ENCODE results near the gene RNF167.
A peak's percentile ranks its signal among the peaks of the same experiment; 100 is the strongest.

Gene RNF167

GRCh38 chr17:4971826-4972225 is 31.8 kb downstream of the RNF167 start:
- H3K9ac ChIP-seq = no peak overlapping the region
- H3K27ac ChIP-seq = no peak overlapping the region
- H3K4me1 ChIP-seq = peaks cover 28% of the 10 kb centered on the region
- peaks cover 71% of the 10 kb centered on the region for H3K36me3 ChIP-seq
- TF ChIP-seq Cebpa-rat (IDR thresholded peaks at IDR 0.05) = no peak
- H4K20me1 ChIP-seq = no peaks in the 10 kb centered on the region
- no peak overlapping the region for H3K4me2 ChIP-seq
- no peak overlapping the region for H3K4me3 ChIP-seq
- H3K9me3 ChIP-seq = no peaks in the 10 kb centered on the region
- H3K27me3 ChIP-seq = no peaks in the 10 kb centered on the region

DNA sequence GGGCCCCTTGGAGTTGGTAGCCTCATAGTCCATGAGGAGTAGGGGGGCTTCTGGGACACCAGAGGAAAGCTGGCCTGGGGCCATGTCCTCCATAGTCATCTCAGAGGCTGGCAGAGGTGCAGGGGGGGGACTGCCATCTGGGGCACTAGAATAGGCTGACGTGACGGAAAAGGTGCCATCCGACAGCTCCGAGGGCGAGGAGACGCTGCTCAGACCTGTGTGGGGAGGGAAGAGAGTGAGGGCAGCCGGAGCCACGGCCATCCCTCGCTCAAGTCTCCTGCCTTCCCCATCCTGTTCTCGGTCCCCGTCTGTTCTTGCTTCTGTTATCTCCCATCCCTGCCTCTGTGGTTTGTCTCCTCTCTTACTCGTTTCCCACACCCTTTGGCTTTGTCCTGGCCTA is 32.3 kb downstream of the RNF167 start:
- no peaks in the 10 kb centered on the region for H3K27me3 ChIP-seq
- TF ChIP-seq Cebpa-rat (IDR thresholded peaks at IDR 0.05) = no peak
- H3K27ac ChIP-seq = no peak overlapping the region
- no peaks in the 10 kb centered on the region for H4K20me1 ChIP-seq
- H3K9ac ChIP-seq = no peak overlapping the region
- H3K4me2 ChIP-seq = no peak overlapping the region
- peaks cover 76% of the 10 kb centered on the region for H3K36me3 ChIP-seq
- H3K4me3 ChIP-seq = no peak overlapping the region
- H3K9me3 ChIP-seq = no peaks in the 10 kb centered on the region
- H3K4me1 ChIP-seq = peaks cover 28% of the 10 kb centered on the region

- Histone ChIP-seq H3K4me2 (no peak overlapping the region), H3K9me3 (no peaks in the 10 kb centered on the region), H3K27ac (no peak overlapping the region), H3K4me1 (peaks cover 28% of the 10 kb centered on the region), H3K27me3 (no peaks in the 10 kb centered on the region), H3K9ac (no peak overlapping the region), H4K20me1 (no peaks in the 10 kb centered on the region), H3K36me3 (peaks cover 80% of the 10 kb centered on the region), H3K4me3 (no peak overlapping the region)
- TF ChIP-seq Cebpa-rat (IDR thresholded peaks at IDR 0.05) = no peak
These were observed 32.7 kb downstream of the RNF167 start for GRCh38 chr17:4972752-4973151.

GRCh38 chr17:4973256-4974114 is 33.4 kb downstream of the RNF167 start:
- no peaks in the 10 kb centered on the region for H3K27me3 ChIP-seq
- H3K4me1 ChIP-seq = peaks cover 26% of the 10 kb centered on the region
- peaks cover 88% of the 10 kb centered on the region for H3K36me3 ChIP-seq
- no peak overlapping the region for H3K4me2 ChIP-seq
- H3K9ac ChIP-seq = 0 out of 2 replicates have a peak overlapping the region, but pooled peaks have one; percentile 15
- no peak overlapping the region for H3K4me3 ChIP-seq
- H4K20me1 ChIP-seq = no peaks in the 10 kb centered on the region
- H3K27ac ChIP-seq = no peak overlapping the region; the same call in 1 of the 2 replicates
- no peaks in the 10 kb centered on the region for H3K9me3 ChIP-seq
- TF ChIP-seq Cebpa-rat (IDR thresholded peaks at IDR 0.05) = no peak

GRCh38 chr17:4974115-4974670 is 34.1 kb downstream of the RNF167 start:
- Histone ChIP-seq H4K20me1 (no peaks in the 10 kb centered on the region), H3K4me2 (no peak overlapping the region), H3K4me3 (no peak overlapping the region), H3K9me3 (no peaks in the 10 kb centered on the region), H3K9ac (0 out of 2 replicates have a peak overlapping the region, but pooled peaks have one; percentile 15), H3K36me3 (peaks cover 90% of the 10 kb centered on the region), H3K27me3 (no peaks in the 10 kb centered on the region), H3K4me1 (peaks cover 26% of the 10 kb centered on the region), H3K27ac (no peak overlapping the region; the same call in 1 of the 2 replicates)
- TF ChIP-seq Cebpa-rat (IDR thresholded peaks at IDR 0.05) = no peak

DNA sequence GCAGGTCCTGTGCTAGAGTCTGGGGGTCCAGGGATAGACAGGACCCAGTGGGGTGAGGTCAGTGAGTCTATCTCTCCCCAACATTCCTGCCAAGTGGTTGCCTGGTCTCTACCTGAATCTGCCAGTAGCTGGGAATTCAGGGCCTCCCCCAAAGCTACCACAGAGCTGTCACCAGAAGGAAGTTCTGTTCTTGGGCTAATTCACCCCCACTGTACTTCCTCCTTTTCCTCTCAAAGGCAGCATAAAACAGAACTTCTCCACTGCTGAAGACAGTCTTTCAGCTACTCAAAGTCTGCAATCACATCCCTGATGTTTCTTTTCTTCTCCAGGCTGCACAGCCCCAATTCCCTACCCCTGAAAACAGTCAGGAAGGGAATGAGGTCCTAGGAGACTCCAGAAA is 38.7 kb downstream of the RNF167 start:
- Histone ChIP-seq H3K4me2 (peak overlapping the region; percentile 49), H3K27ac (peak overlapping the region; percentile 3; the same call in 1 of the 2 replicates), H3K4me3 (no peak overlapping the region), H3K9ac (peak overlapping the region; percentile 33), H3K4me1 (peaks cover 41% of the 10 kb centered on the region), H3K27me3 (no peaks in the 10 kb centered on the region), H4K20me1 (no peaks in the 10 kb centered on the region), H3K9me3 (no peaks in the 10 kb centered on the region), H3K36me3 (peaks cover 72% of the 10 kb centered on the region)
- TF ChIP-seq Cebpa-rat (IDR thresholded peaks at IDR 0.05) = no peak

GRCh38 chr17:4980644-4981216 is 40.7 kb downstream of the RNF167 start:
- H3K27me3 ChIP-seq = no peaks in the 10 kb centered on the region
- H3K9me3 ChIP-seq = no peaks in the 10 kb centered on the region
- peak overlapping the region; percentile 50 for H3K4me2 ChIP-seq
- peak overlapping the region; percentile 5; the same call in 1 of the 2 replicates for H3K27ac ChIP-seq
- H4K20me1 ChIP-seq = no peaks in the 10 kb centered on the region
- no peak overlapping the region for H3K9ac ChIP-seq
- peaks cover 59% of the 10 kb centered on the region for H3K36me3 ChIP-seq
- TF ChIP-seq Cebpa-rat (IDR thresholded peaks at IDR 0.05) = no peak
- peaks cover 44% of the 10 kb centered on the region for H3K4me1 ChIP-seq
- no peak overlapping the region for H3K4me3 ChIP-seq

DNA sequence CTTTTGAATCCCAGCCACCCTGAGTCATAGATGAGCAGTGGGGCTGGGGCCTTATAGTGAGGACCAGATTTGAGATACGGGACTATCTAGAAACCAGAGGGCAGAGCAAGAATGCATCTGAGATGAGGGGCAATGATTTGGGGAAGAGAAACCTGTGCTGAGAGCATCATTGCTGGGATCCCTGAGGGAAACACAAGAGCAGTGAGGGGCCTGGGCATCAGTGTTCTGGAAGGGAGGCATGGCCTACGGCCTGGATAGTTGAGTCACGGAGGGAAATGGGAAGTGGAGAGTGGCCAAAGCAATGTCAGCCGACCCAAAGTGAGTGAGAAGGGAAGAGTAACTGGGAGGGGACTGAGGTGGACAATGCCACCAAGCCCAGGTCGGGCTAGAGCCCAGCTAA is 42.2 kb downstream of the RNF167 start:
- Histone ChIP-seq H3K27ac (no peak overlapping the region), H3K27me3 (no peaks in the 10 kb centered on the region), H3K4me1 (peaks cover 56% of the 10 kb centered on the region), H3K4me3 (no peak overlapping the region), H4K20me1 (no peaks in the 10 kb centered on the region), H3K4me2 (no peak overlapping the region), H3K9me3 (no peaks in the 10 kb centered on the region), H3K9ac (no peak overlapping the region), H3K36me3 (peaks cover 46% of the 10 kb centered on the region)
- TF ChIP-seq Cebpa-rat (IDR thresholded peaks at IDR 0.05) = no peak

GRCh38 chr17:4986403-4986802 is 46.3 kb downstream of the RNF167 start:
- peak overlapping the region; percentile 98 for H3K4me2 ChIP-seq
- H3K4me1 ChIP-seq = peaks cover 52% of the 10 kb centered on the region
- H3K27ac ChIP-seq = peak overlapping the region; percentile 94
- peak overlapping the region; percentile 89 for H3K9ac ChIP-seq
- no peak for TF ChIP-seq Cebpa-rat (IDR thresholded peaks at IDR 0.05)
- H3K4me3 ChIP-seq = peak overlapping the region; percentile 89
- no peaks in the 10 kb centered on the region for H3K27me3 ChIP-seq
- H4K20me1 ChIP-seq = 0 out of 2 replicates have a peak, but pooled peaks cover 6% of the 10 kb centered on the region
- H3K36me3 ChIP-seq = peaks cover 14% of the 10 kb centered on the region
- no peaks in the 10 kb centered on the region for H3K9me3 ChIP-seq
